NK-92 (cell line): Measurements from ENCODE around the gene DNAJC21.

Experiments used
- DNase-seq: peaks from one replicate; lab custom pipeline; 2025; ENCODE audit not compliant: unreplicated experiment; lab: John Stamatoyannopoulos, UW

The DNAJC21 gene

DNA sequence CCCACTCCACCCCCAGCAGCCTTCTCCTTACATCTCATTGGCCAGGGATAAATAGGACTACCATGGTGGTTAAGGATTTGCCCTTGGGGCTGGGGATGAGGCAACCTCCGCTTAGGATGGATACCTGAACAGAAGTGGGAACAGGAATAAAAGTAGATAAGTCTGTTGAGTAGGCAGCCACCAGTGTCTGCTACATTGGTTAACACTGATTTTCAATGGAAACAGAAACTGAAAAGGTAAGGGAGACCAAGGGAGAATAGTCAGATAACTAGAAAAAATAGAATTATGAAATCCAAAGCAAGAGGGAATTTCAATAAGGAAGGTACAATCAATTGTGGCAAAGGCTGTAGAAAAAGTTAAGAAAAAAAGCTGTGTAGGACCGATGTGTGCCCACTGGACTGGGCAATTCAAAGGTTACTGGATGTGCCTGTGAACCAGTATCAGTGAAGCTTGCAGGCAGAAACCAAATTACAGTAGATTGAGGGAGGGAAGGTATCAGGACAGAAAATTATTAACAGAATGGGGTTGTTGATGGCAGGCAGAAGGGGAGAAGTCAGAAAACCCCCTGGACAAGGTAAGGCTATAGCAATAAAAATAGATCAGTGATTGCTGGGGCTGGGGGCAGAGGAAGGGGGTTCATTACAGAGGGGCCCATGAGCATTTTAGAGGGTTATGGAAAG lies 48.7 kb downstream of the DNAJC21 start:
- DNase-seq = no peak

- DNase-seq = no peak
Observed at GRCh38 chr5:34978681-34979080, 49.3 kb downstream of the DNAJC21 start.

- no peak for DNase-seq
Observed at GRCh38 chr5:34982823-34983222, 53.5 kb downstream of the DNAJC21 start.

DNA sequence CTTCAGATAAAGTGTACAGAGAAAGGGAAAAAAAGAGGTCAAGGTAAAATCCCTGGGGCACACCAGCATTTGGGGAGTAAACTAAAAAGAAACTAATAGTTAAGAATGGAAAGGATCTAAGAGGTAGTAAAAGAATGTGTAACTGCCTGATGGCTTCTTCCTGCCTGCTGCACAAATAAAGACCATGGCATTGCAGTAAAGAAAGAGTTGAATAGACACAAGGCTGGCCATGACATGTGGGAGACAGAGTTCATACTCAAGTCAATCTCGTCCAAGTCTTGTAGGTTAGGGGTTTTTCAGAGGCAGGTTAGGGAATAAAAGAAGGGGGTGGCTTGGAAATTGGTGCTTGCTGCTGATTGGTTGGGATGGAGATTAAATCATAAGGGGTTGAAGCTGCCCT lies 57.6 kb downstream of the DNAJC21 start:
- no peak for DNase-seq

GRCh38 chr5:34991486-34992238 lies 62.3 kb downstream of the DNAJC21 start:
- no peak for DNase-seq

GRCh38 chr5:34993951-34994350 lies 64.6 kb downstream of the DNAJC21 start:
- DNase-seq = no peak

GRCh38 chr5:34996261-34996660 lies 66.9 kb downstream of the DNAJC21 start:
- DNase-seq = no peak

GRCh38 chr5:34998058-34998789 lies 68.9 kb downstream of the DNAJC21 start:
- DNase-seq = no peak

DNA sequence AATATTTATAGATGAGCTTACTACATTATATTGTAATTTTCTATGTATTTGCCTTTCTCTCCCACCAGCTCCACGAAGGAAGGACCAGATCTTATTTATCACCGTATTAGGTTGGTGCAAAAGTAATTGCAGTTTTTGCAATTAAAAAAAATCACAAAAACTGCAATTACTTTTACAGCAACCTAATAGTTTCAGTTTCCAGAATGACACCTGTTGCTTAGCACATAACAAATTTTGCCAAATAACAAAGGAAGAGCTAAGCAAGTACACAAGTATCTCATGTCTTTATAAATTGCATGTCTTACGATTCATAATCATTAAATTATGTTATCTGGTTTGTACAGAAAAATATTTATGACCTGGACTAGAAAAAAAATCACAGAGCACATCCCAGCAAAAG lies 72.5 kb downstream of the DNAJC21 start:
- DNase-seq = no peak

- no peak for DNase-seq
Observed at GRCh38 chr5:35002459-35002858, 73.1 kb downstream of the DNAJC21 start.

DNA sequence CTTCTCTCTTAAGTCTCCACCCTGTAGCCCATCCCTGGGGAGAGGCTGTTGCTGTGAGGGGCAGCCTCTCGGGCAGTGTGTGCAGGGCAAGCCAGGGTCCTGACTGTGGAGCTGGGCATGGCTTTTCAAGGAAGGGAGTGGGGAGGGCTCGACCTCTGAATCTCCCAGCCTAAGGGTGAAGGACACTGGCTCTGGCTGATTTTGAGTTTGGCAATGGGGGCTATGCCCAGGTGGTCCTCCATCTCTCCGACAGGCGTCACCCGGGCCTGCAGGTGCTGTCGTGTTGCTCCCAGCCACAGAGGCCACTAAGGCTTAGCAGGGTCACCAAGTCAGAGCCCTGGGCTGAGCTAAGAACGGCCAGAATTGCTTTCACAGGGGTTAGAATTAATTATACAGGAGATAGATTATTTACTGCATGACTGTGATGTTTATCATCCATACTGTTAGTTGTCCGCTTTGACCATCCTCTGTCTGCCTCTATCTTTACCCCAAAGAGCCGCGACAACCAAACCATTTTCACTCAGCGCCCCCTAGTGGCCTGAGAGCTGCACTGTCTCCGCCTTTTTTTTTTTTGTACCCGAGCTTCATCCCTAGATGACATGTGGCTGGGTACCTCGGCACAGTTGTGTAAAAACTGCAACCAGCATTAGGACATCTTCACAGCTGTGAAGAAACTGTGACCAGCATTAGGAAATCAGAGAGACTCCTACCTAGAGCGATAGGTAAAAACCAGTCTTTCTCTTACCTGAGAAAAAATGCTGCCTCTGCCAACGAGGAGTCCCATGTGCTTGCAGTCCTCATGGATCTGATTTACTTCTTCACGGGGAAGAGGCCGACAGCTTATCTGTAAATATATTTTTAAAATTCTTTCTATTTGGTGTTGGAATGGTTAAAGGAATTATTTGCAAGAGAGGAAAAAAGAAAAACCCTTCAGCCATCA lies 73.9 kb downstream of the DNAJC21 start:
- DNase-seq = no peak

DNA sequence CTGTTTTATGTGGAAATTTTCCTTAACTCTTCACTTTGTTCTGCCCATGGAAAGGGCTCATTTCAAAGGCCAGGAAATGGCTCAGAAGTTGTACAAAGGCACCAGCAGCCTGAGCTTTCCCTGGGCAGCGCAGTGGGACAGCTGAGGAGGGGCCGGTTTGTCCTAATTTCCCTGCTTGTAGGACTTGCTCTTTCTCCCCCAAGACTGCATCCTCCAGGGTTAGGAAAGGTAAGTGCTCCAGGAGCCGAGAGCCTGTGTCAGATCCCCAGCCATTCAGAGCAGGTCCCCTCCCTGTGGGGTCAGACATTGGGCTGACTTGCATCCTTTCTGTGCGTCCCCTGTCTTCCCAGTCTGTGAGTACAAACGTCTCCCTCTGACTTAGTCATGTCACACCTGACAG lies 74.8 kb downstream of the DNAJC21 start:
- no peak for DNase-seq

- no peak for DNase-seq
Observed at GRCh38 chr5:35004771-35005170, 75.4 kb downstream of the DNAJC21 start.
